A549 (cell line): ENCODE data around the gene CMC2. TPM values are rescaled to one million over a fixed set of nuclear protein-coding genes. Genes with fewer than 3 reads are reported as not detected.

Experiments
- ATAC-seq, 2 experiments: fragments of 200-7000 bp in 1 of 2; fragments of >200 bp in 1 of 2; cut with Nextera tagmentation in 1 of 2; cut with Tn5 transposase in 1 of 2; 3 replicates each; pipeline versions ENCODE4 v1.8.0 to v1.9.1; 2018 to 2020; ENCODE audit warnings: mild to moderate bottlenecking in 1 of 2, moderate library complexity in 1 of 2
- CTCF ChIA-PET: fragments of 300-600 bp; sonication (Branson Sonifier 250); formaldehyde crosslinking; extraction: SDS; loops from one replicate; lab custom pipeline; 2021; ENCODE audit warnings: antibody characterized with exemption, inconsistent platforms; lab: Yijun Ruan, JAX
- POLR2A ChIA-PET: fragments of 350-600 bp; formaldehyde crosslinking; extraction: SDS; loops from one replicate; lab custom pipeline; 2021; ENCODE audit warnings: antibody characterized with exemption, inconsistent platforms; lab: Yijun Ruan, JAX
- DNase-seq, 2 experiments: peaks; one replicate each; pipeline versions ENCODE4 v3.0.0 to v3.0.0-alpha.2; 2011 to 2016; ENCODE audit warnings: low read depth in 1 of 2, low spot score in 1 of 2
- FAIRE-seq: peaks from 2 replicates; lab custom pipeline; 2011; peaks lifted over from hg19 to GRCh38; lab: Jason Lieb, UNC
- H3K27ac ChIP-seq, 2 experiments: fragments of >200 bp; sonication (Bioruptor Twin); formaldehyde crosslinking; 3 replicates each; pipeline ENCODE4 v1.5.1; 2016 to 2017
- H3K4me1 ChIP-seq: fragments of >200 bp; sonication (Bioruptor Twin); formaldehyde crosslinking; 3 replicates; pipeline ENCODE4 v1.6.1; 2016
- H3K4me2 ChIP-seq: fragments of >200 bp; sonication (Bioruptor Twin); formaldehyde crosslinking; 3 replicates; pipeline ENCODE4 v1.6.1; 2016
- H3K4me3 ChIP-seq: fragments of >200 bp; sonication (Bioruptor Twin); formaldehyde crosslinking; 3 replicates; pipeline ENCODE4 v1.5.1; 2016
- H3K9me3 ChIP-seq: fragments of >200 bp; sonication (Bioruptor Twin); formaldehyde crosslinking; 3 replicates; pipeline ENCODE4 v1.6.1; 2016
- CBX2 ChIP-seq: fragments of 200-600 bp; sonication (generic); IDR thresholded peaks from 2 replicates; pipeline ENCODE4 v1.6.1; 2016; ENCODE audit warnings: low read depth, mild to moderate bottlenecking, borderline replicate concordance
- CBX8 ChIP-seq: fragments of 200-600 bp; sonication (generic); IDR thresholded peaks from 2 replicates; pipeline ENCODE4 v1.6.1; 2016
- CHD4 ChIP-seq: fragments of 200-600 bp; sonication (generic); IDR thresholded peaks from 2 replicates; pipeline ENCODE4 v1.6.1; 2016; ENCODE audit warnings: antibody characterized with exemption, mild to moderate bottlenecking, borderline replicate concordance
- EP300 ChIP-seq, 2 experiments: fragments of >200 bp; sonication (Bioruptor Twin); formaldehyde crosslinking; IDR thresholded peaks; 2 replicates in 1 of 2; 3 replicates in 1 of 2; pipeline ENCODE4 v1.6.1; 2016 to 2017
- FOSL2 ChIP-seq, 2 experiments: fragments of 450-650 bp in 1 of 2; fragments of >200 bp in 1 of 2; sonication (Bioruptor Twin) in 1 of 2; formaldehyde crosslinking; IDR thresholded peaks; 2 replicates each; pipeline versions ENCODE4 v1.5.0 to v1.6.1; 2016 to 2020; ENCODE audit warnings: mild to moderate bottlenecking in 1 of 2, moderate library complexity in 1 of 2
- FOXS1 ChIP-seq: fragments of 250-450 bp; sonication (Bioruptor Pico); IDR thresholded peaks from 2 replicates; pipeline ENCODE4 v1.5.0; 2020; ENCODE audit warnings: mild to moderate bottlenecking, moderate library complexity
- GATA3 ChIP-seq: IDR thresholded peaks from 2 replicates; pipeline ENCODE4 v1.6.1; 2012; ENCODE audit warnings: borderline replicate concordance
- HEYL ChIP-seq: fragments of 250-450 bp; sonication (Bioruptor Pico); IDR thresholded peaks from 2 replicates; pipeline ENCODE4 v1.8.0; 2021; ENCODE audit warnings: mild to moderate bottlenecking, moderate library complexity
- HMGXB4 ChIP-seq: fragments of 250-450 bp; sonication (Bioruptor Pico); IDR thresholded peaks from 2 replicates; pipeline ENCODE4 v1.5.0; 2021; ENCODE audit warnings: mild to moderate bottlenecking, moderate library complexity, borderline replicate concordance
- JUN ChIP-seq, 2 experiments: fragments of >200 bp; sonication (Bioruptor Twin); formaldehyde crosslinking; IDR thresholded peaks; 2 replicates in 1 of 2; 3 replicates in 1 of 2; pipeline ENCODE4 v1.6.1; 2016 to 2017
- KDM1A ChIP-seq: fragments of 200-600 bp; sonication (generic); IDR thresholded peaks from 2 replicates; pipeline ENCODE4 v1.6.1; 2016; ENCODE audit warnings: low read depth, mild to moderate bottlenecking
- KDM5A ChIP-seq: fragments of 200-600 bp; sonication (generic); IDR thresholded peaks from 2 replicates; pipeline ENCODE4 v1.6.1; 2016; ENCODE audit warnings: antibody characterized with exemption, mild to moderate bottlenecking
- MAFK ChIP-seq: fragments of 450-650 bp; IDR thresholded peaks from 2 replicates; pipeline ENCODE4 v1.6.1; 2014; ENCODE audit not compliant: partially characterized antibody
- MAZ ChIP-seq: fragments of 150-350 bp; IDR thresholded peaks from 2 replicates; pipeline ENCODE4 v1.6.1; 2014; ENCODE audit warnings: antibody characterized with exemption, low read depth, low read length, borderline replicate concordance
- NFE2L2 ChIP-seq: fragments of 150-350 bp; conservative IDR thresholded peaks from 2 replicates; pipeline ENCODE4 v1.6.1; 2014; ENCODE audit warnings: low read length
- NPAS2 ChIP-seq: fragments of 250-450 bp; sonication (Bioruptor Pico); IDR thresholded peaks from 2 replicates; pipeline ENCODE4 v1.8.0; 2022; ENCODE audit warnings: mild to moderate bottlenecking, moderate library complexity, borderline replicate concordance
- NR3C1 ChIP-seq: fragments of >200 bp; sonication (Bioruptor Twin); formaldehyde crosslinking; IDR thresholded peaks from 3 replicates; pipeline ENCODE4 v1.6.1; 2017
- PHF8 ChIP-seq: fragments of 200-600 bp; sonication (generic); IDR thresholded peaks from 2 replicates; pipeline ENCODE4 v1.6.1; 2016; ENCODE audit warnings: low read depth, mild to moderate bottlenecking, antibody characterized with exemption, moderate library complexity, borderline replicate concordance
- RARB ChIP-seq: fragments of 250-450 bp; sonication (Bioruptor Pico); IDR thresholded peaks from 2 replicates; pipeline ENCODE4 v1.8.0; 2021; ENCODE audit warnings: mild to moderate bottlenecking, moderate library complexity
- RFX5 ChIP-seq: fragments of 450-650 bp; IDR thresholded peaks from 2 replicates; pipeline ENCODE4 v1.7.1; 2014; ENCODE audit warnings: antibody characterized with exemption, mild to moderate bottlenecking, moderate library complexity
- SMC3 ChIP-seq: fragments of >200 bp; sonication (Bioruptor Twin); formaldehyde crosslinking; IDR thresholded peaks from 3 replicates; pipeline ENCODE4 v1.6.1; 2018; ENCODE audit warnings: inconsistent platforms
- SREBF2 ChIP-seq: fragments of 450-650 bp; IDR thresholded peaks from 2 replicates; pipeline ENCODE4 v1.6.1; 2014; ENCODE audit warnings: mild to moderate bottlenecking, moderate library complexity
- ZC3H11A ChIP-seq: fragments of 450-650 bp; IDR thresholded peaks from 2 replicates; pipeline ENCODE4 v1.6.1; 2014; ENCODE audit warnings: antibody characterized with exemption, mild to moderate bottlenecking
- ZSCAN20 ChIP-seq: fragments of 250-450 bp; sonication (Bioruptor Pico); IDR thresholded peaks from 2 replicates; pipeline ENCODE4 v1.8.0; 2022; ENCODE audit warnings: mild to moderate bottlenecking, moderate library complexity
- WGBS: methylation state at CpG from one replicate; pipeline ENCODE4 v1.1.6; 2017; ENCODE audit errors: missing lambda C conversion rate; 5-methylcytosine and 5-hydroxymethylcytosine counted together
- polyA plus RNA-seq, 4 experiments: library from polyadenylated mRNA; depleted of rRNA in 3 of 4; stranded (reverse); fragments of >200 nt; fragmentation: RNase III in 1 of 4; extraction: RNeasy Plus Mini Kit Qiagen cat#74134 plus additional on column Dnase treatment in 1 of 4; gene quantifications; 2 replicates in 3 of 4; 3 replicates in 1 of 4; pipeline ENCODE4 v1.2.3, GENCODE V29; 2011 to 2017
- TF ChIP-seq, protein P1 (sequence below): IDR thresholded peaks from 2 replicates; pipeline ENCODE4 v1.6.1; 2012; ENCODE audit warnings: low read depth, borderline replicate concordance
- TF ChIP-seq, protein P2 (sequence below): fragments of 250-450 bp; sonication (Bioruptor Pico); IDR thresholded peaks from 2 replicates; pipeline ENCODE4 v1.5.0; 2020; ENCODE audit warnings: low read depth, mild to moderate bottlenecking, moderate library complexity

CMC2 gene
- polyA plus RNA-seq, 2 of the 4 experiments (the other 2 are of a cell fraction) = 143 to 207 TPM

GRCh38 chr16:81040131-81040530, 33.4 kb upstream of the CMC2 start:
- FAIRE-seq = no peak
- Histone ChIP-seq H3K27ac (no peak overlapping the region), H3K4me2 (no peak overlapping the region), H3K4me3 (no peak overlapping the region), H3K4me1 (peaks cover 9% of the 10 kb centered on the region; the same call in 1 of the 3 replicates), H3K9me3 (no peaks in the 10 kb centered on the region)
- no peak for ATAC-seq
- POLR2A ChIA-PET = no interaction called here
- TF ChIP-seq CBX8 (no peak), FOSL2 (IDR thresholded peaks at IDR 0.05) (no peak), FOSL2 (CRISPR knock-in tag; IDR thresholded peaks at IDR 0.05) (no peak), RFX5 (no peak), SMC3 (no peak), HMGXB4 (CRISPR knock-in tag) (no peak), KDM5A (no peak), MAZ (no peak), EP300 (IDR thresholded peaks at IDR 0.05) (no peak), ZSCAN20 (CRISPR knock-in tag) (no peak), HEYL (CRISPR knock-in tag) (no peak)
- CTCF ChIA-PET = interaction anchor here (1.5 kb wide), 1 partner anchor 9 kb away, joined by 4 read pairs; no protein-coding TSS in a partner anchor
- DNase-seq = no peak
- WGBS = 97% methylated on average over 2 of the region's 2 CpGs

DNA sequence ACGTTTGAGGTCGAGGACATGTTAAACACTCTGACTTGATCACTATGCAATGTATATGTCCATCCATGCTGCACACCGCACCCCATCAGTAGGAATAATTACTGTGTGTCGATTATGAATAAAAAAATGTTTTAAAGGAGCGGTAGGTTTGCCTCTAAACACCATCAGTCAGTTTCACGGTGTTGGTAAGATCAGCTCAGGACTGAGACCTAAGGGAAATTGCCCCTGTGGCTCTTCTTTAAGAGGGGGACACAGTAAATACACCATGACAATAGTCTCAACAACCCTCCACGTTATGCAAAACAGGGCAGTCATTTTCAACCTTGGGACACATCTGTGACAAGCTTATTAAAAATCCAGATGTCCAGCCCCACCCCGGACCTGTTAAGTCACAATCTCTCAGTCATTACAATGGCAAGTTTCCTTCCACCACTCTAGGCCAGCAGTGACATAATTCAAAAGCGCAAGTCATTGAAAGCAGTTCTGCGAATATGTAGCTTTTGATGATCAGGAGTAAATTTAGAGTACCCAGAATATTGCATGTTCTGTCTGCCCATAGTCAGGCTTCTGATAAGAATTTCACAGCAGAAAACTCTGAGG, 30.2 kb upstream of the CMC2 start:
- FAIRE-seq = no peak
- no peak; a peak in 1 of 6 replicates for ATAC-seq
- DNase-seq = peak in 1 of 2 experiments; percentile 8
- Histone ChIP-seq H3K9me3 (no peaks in the 10 kb centered on the region), H3K4me3 (peak overlapping the region; percentile 94), H3K27ac (peak overlapping the region; percentile 86 to 96), H3K4me2 (peak overlapping the region; percentile 97)
- ChIA-PET CTCF (interaction anchor here (0.6 to 3.2 kb wide), 21 partner anchors 9 to 718 kb away, joined by 3 to 38 read pairs (median 5); partner anchors contain the start of genes CENPN and CMC2), POLR2A (interaction anchor here (0.5 to 1.3 kb wide), 3 partner anchors 27 to 81 kb away, joined by 3 to 14 read pairs (median 3); partner anchors contain the start of gene C16orf46)
- TF ChIP-seq FOXS1 (no peak), GATA3 (no peak), NFE2L2 (peak; percentile 50), FOSL2 (IDR thresholded peaks at IDR 0.05) (no peak), FOSL2 (CRISPR knock-in tag; IDR thresholded peaks at IDR 0.05) (no peak), MAFK (peak; percentile 42), PHF8 (no peak), NR3C1 (no peak), CHD4 (no peak)
- TF ChIP-seq, all 56 proteins: peak for 2
- H3K4me1 ChIP-seq = peaks cover 9% of the 10 kb centered on the region; the same call in 1 of the 3 replicates
- WGBS = 32% methylated on average over 10 of the region's 10 CpGs

GRCh38 chr16:81035975-81036750, 29.5 kb upstream of the CMC2 start:
- 1% methylated on average over 33 of the region's 80 CpGs for WGBS
- CTCF ChIA-PET = interaction anchor here (0.6 to 3.2 kb wide), 52 partner anchors 10 to 719 kb away, joined by 3 to 38 read pairs (median 4); partner anchors contain the start of genes BCO1, C16orf46, CENPN and CMC2
- FAIRE-seq = no peak

More at GRCh38 chr16:81035975-81036750, 29.5 kb upstream of the CMC2 start:
- POLR2A ChIA-PET = interaction anchor here (0.5 to 1.3 kb wide), 5 partner anchors 26 to 81 kb away, joined by 3 to 14 read pairs (median 3); partner anchors contain the start of gene C16orf46
- Histone ChIP-seq H3K4me2 (peak overlapping the region; percentile 97), H3K27ac (peak overlapping the region; percentile 86 to 96), H3K4me1 (peaks cover 9% of the 10 kb centered on the region; the same call in 1 of the 3 replicates), H3K9me3 (no peaks in the 10 kb centered on the region), H3K4me3 (peak overlapping the region; percentile 94)
- peak; percentile 23 to 25 for DNase-seq
- peak; percentile 46 to 74 for ATAC-seq
- TF ChIP-seq, protein P1, sequence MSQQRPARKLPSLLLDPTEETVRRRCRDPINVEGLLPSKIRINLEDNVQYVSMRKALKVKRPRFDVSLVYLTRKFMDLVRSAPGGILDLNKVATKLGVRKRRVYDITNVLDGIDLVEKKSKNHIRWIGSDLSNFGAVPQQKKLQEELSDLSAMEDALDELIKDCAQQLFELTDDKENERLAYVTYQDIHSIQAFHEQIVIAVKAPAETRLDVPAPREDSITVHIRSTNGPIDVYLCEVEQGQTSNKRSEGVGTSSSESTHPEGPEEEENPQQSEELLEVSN = no peak
- TF ChIP-seq JUN (IDR thresholded peaks at IDR 0.05) = no peak; a peak in 4 of 5 replicates
- no peak for TF ChIP-seq HMGXB4 (CRISPR knock-in tag)
- no peak for TF ChIP-seq SREBF2
- no peak for TF ChIP-seq MAFK
- TF ChIP-seq NFE2L2 = no peak
- TF ChIP-seq, protein P2, sequence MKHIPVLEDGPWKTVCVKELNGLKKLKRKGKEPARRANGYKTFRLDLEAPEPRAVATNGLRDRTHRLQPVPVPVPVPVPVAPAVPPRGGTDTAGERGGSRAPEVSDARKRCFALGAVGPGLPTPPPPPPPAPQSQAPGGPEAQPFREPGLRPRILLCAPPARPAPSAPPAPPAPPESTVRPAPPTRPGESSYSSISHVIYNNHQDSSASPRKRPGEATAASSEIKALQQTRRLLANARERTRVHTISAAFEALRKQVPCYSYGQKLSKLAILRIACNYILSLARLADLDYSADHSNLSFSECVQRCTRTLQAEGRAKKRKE = no peak
- TF ChIP-seq RARB (CRISPR knock-in tag) = no peak
- no peak for TF ChIP-seq CBX2
- TF ChIP-seq CBX8 = no peak
- no peak for TF ChIP-seq NPAS2
- no peak for TF ChIP-seq KDM5A
- no peak for TF ChIP-seq KDM1A
- TF ChIP-seq ZC3H11A = no peak
